ENCODE measurements around the gene CAMSAP3.
"Not testable (repeated sequence)": the region's sequence is repeated elsewhere in the genome, so short reads cannot be mapped to it uniquely, and the experiment has no call there.

Gene CAMSAP3

GRCh38 chr19:7635670-7636069, 40.0 kb downstream of the CAMSAP3 start:
- DNase-seq = no peak

- DNase-seq = no peak
These were observed 40.6 kb downstream of the CAMSAP3 start for GRCh38 chr19:7636317-7636690.

GRCh38 chr19:7636691-7637373, 41.2 kb downstream of the CAMSAP3 start, which contains the start of gene STXBP2:
Gene STXBP2 (plus strand): TSS chr19:7637110. CDS start chr19:7637150, 40 bp downstream.
- no peak for DNase-seq

- DNase-seq = no peak
These were observed 42.0 kb downstream of the CAMSAP3 start for GRCh38 chr19:7637374-7638256.

GRCh38 chr19:7638802-7639465, 43.3 kb downstream of the CAMSAP3 start:
- DNase-seq = no peak

GRCh38 chr19:7639863-7640348, 44.2 kb downstream of the CAMSAP3 start:
- DNase-seq = no peak

- DNase-seq = no peak
These were observed 45.1 kb downstream of the CAMSAP3 start for GRCh38 chr19:7640803-7641202.

- no peak for DNase-seq
These were observed 45.9 kb downstream of the CAMSAP3 start for GRCh38 chr19:7641290-7642276.

GRCh38 chr19:7642295-7643030, 46.8 kb downstream of the CAMSAP3 start:
- DNase-seq = no peak

- no peak for DNase-seq
These were observed 47.4 kb downstream of the CAMSAP3 start for GRCh38 chr19:7643031-7643415.

GRCh38 chr19:7643629-7644549, 48.2 kb downstream of the CAMSAP3 start:
- DNase-seq = not testable (repeated sequence)

- no peak for DNase-seq
These were observed 48.9 kb downstream of the CAMSAP3 start for GRCh38 chr19:7644550-7644877.

GRCh38 chr19:7645163-7645562, 49.5 kb downstream of the CAMSAP3 start:
- DNase-seq = no peak

GRCh38 chr19:7645656-7646425, 50.2 kb downstream of the CAMSAP3 start:
- no peak for DNase-seq

- DNase-seq = no peak
These were observed 50.7 kb downstream of the CAMSAP3 start for GRCh38 chr19:7646426-7646700.

- no peak for DNase-seq
These were observed 51.5 kb downstream of the CAMSAP3 start for GRCh38 chr19:7647156-7647555.

- no peak for DNase-seq
These were observed 52.8 kb downstream of the CAMSAP3 start for GRCh38 chr19:7648265-7649014.

- no peak for DNase-seq
These were observed 54.5 kb downstream of the CAMSAP3 start for GRCh38 chr19:7650148-7650547.

- DNase-seq = peak; percentile 54
These were observed 56.5 kb downstream of the CAMSAP3 start for GRCh38 chr19:7652061-7652641.

Measured in NCI-H1092 treated with DMSO at 0.1 percent for 48 hours (cell line).